ENCODE results near the gene ZNF599.
"Not testable (repeated sequence)": the region's sequence is repeated elsewhere in the genome, so short reads cannot be mapped to it uniquely, and the experiment has no call there.

Gene ZNF599

DNA sequence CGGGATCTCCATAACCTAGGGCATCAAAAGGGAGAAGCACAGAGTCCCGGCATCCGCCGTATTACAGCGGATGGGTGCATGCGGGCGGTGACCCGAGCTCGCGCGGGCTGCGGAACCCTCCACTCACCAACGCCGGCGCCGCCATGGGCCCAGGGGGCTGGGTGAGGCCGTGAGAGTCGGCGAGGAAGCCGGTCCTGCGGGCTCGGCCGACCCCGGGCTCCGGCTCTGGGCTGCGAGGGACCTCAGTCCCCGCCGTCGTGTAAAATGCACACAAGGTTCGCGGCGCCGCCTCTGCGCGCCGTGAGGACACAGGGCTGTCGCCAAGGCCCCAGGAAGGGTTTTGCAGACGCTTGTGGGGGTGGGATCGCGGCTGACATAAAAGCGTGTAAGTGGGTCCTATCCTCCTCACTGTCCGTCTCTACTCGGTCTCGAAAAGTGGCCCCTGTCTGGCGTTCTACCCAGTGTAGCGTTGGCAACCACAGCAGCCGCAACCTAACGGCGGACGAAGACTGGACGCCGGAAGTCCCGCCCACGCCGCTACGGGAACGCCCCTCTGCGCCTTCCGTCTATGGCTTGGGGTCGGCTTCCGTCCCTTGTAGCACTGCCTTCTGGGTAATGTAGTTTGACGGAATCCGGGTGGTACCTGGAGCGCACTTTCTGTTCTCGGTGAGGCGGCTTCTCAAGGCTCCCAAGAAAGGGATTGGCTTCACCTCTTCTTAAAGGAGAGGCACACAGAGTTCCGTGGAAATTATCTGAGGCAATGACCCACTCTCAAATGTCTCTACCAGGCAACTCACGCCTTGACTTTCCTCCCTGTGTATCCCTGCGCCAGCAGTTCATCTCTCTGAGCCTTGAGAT lies at the start of gene ZNF599:
Gene ZNF599, minus strand, starts transcription at position 519 of the 858 bp plus-strand sequence. Its CDS starts 374 bp downstream, at position 145.
- DNase-seq, result peak; percentile 91 to 96 (median 95)

DNA sequence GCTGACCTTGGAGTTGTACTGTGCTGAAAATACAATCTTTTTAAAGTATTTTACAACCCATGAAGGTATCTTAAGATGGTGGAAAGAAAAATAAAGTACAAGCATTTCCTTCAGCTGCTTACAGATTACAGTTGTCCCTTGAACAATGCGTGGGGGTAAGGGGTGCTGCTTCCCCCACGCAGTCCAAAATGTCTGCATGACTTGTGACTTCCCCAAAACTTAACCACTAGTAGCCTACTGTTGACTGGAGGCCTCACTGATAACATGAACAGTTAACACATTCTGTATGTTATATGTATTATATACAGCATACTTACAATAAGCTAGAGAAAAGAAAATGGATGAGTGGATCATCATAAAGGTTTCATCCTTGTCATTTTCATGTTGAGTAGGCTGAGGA lies 45.3 kb upstream of the ZNF599 start:
- DNase-seq, result no peak

DNA sequence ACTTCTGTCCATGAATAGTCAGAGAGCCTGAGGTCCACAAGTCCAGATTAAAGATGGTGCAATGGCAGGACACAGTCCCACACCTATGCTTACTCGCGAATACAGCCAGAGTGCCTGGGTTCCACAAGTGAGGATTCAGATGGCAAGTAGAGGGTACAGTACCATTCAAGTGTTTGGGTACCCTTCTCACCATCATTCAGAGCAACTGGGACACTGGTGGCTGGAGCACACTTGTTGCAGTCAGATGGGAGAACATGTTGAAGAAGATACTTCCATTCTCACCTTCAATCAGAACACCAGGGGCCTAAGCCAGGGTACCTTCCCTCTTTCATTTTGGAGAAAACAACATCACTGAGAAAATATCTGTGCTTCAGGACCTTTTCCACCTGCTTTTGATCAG lies 43.7 kb upstream of the ZNF599 start:
- no peak for DNase-seq

GRCh38 chr19:34808566-34808965 lies 35.6 kb upstream of the ZNF599 start:
- no peak for DNase-seq

GRCh38 chr19:34806976-34807860 lies 34.2 kb upstream of the ZNF599 start:
- no peak for DNase-seq

GRCh38 chr19:34804115-34804514 lies 31.1 kb upstream of the ZNF599 start:
- DNase-seq, result no peak

DNA sequence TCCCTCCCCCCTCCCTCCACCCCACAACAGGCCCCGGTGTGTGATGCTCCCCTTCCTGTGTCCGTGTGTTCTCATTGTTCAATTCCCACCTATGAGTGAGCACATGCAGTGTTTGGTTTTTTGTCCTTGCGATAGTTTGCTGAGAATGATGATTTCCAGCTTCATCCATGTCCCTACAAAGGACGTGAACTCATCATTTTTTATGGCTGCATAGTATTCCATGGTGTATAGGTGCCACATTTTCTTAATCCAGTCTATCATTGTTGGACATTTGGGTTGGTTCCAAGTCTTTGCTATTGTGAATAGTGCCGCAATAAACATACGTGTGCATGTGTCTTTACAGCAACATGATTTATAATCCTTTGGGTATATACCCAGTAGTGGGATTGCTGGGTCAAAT lies 23.9 kb upstream of the ZNF599 start:
- DNase-seq, result not testable (repeated sequence)

DNA sequence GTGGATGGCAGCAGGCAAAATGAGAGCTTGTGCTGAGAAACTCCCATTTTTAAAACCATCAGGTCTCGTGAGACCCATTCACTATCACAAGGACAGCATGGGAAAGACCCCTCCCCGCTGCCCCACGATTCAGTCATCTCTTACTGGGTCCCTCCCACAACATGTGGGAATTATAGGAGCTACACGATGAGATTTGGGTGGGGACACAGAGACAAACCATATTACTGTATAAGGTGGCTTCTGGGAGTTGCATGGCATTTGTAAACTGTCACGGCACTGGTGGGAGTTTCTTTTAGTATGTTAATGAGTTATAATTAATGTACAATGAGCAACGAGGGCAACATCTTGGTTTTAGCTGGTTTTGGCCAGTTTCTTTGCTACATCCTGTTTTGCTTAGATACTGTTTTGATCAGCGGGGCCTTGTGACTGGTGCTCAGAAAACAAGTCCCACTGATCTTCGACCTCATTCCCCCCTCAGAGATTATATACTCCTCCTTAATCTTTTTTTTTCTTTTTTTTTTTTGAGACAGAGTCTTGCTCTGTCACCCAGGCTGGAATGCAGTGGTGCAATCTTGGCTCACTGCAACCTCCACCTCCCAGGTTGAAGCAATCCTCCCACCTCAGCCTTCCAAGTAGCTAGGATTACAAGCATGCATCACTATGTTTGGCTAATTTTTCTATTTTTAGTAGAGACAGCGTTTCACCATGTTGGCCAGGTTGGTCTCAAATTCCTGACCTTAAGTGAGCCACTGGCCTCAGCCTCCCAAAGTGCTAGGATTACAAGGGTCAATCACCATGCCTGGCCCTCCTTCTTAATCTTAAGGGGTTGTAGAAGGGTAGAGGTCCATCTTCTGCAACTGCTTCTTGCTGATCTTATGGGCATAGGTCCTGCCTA lies 21.3 kb upstream of the ZNF599 start:
- DNase-seq, result no peak

GRCh38 chr19:34793565-34793964 lies 20.6 kb upstream of the ZNF599 start:
- DNase-seq, result no peak

GRCh38 chr19:34788074-34788473 lies 15.1 kb upstream of the ZNF599 start:
- DNase-seq, result no peak

GRCh38 chr19:34787059-34787824 lies 14.2 kb upstream of the ZNF599 start:
- DNase-seq, result no peak

- DNase-seq, result no peak
Measured at GRCh38 chr19:34786236-34786635, 13.2 kb upstream of the ZNF599 start.

DNA sequence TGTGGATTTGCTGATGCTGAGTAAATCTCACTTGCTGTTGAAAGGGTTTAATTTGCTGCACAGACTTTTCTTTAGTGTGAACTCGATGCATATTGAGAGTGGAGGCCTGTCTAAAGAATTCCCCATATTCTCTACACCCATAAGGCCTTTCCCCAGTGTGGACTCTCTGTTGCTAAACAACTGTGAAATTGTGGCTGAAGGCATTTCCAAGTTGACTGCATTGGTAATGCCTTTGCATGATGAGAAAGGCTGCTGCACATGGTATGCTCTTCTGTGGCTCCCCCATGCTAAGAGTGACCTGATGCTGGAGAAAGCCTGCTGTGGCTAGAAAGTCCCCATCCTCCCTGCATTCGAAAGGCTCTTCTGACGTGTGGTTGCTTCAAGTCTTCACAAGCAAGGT lies 6.6 kb upstream of the ZNF599 start:
- DNase-seq, result no peak

DNA sequence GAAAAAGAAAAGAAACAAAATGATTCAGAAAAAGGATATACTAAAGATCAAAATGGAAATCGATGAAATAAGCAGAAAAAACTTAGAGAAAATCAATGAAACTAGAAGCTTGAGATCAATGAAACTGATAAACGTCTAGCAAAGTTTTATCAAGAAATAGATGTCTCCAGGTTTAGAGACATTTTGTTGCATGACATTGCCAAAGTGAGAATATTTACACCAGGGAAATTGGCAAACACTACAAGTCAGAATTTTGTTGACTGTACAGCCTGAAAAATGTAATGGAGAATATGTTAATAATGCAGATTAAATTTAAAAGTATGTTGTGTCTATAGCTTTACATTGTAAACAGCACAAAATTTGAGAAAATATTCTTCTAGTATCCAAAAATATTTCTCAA lies 5.3 kb upstream of the ZNF599 start:
- DNase-seq, result no peak

- no peak for DNase-seq
Measured at GRCh38 chr19:34774857-34775256, 1.8 kb upstream of the ZNF599 start.

DNA sequence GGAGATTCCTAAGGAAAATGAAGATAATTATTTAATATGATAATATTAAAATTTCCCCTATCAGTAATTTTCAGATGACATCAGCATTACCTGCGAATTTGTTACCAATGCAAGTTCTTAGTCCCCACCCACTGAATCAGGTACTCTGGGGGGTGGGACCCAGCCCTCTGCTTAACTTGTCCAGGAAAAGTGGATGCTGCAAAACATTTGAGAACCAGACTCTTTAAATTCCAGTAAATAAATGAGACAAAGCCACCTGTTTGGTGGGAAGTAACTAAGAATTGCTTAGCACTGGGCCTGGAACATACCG lies 495 bp upstream of the ZNF599 start:
- no peak for DNase-seq

GRCh38 chr19:34767951-34768350 lies 5.1 kb downstream of the ZNF599 start:
- DNase-seq, result no peak

DNA sequence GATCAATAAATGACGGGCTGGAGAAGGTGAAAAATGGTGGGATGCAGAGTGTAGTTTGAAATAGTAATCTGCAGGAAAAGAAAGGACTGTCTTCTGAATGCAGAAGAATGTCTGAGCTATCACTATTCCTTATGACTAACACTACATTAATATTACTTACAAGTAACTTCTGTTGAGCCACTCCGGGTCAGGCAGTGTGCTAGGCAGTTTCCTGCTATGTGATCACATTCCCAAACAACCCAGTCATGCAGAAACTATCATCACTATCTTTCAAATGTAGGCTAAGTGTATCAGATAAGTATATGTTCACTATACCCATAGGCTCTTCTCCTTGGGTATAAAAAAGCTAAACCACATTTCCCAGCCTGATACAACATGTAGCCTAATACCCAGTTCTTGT lies 6.6 kb downstream of the ZNF599 start:
- DNase-seq, result no peak

DNA sequence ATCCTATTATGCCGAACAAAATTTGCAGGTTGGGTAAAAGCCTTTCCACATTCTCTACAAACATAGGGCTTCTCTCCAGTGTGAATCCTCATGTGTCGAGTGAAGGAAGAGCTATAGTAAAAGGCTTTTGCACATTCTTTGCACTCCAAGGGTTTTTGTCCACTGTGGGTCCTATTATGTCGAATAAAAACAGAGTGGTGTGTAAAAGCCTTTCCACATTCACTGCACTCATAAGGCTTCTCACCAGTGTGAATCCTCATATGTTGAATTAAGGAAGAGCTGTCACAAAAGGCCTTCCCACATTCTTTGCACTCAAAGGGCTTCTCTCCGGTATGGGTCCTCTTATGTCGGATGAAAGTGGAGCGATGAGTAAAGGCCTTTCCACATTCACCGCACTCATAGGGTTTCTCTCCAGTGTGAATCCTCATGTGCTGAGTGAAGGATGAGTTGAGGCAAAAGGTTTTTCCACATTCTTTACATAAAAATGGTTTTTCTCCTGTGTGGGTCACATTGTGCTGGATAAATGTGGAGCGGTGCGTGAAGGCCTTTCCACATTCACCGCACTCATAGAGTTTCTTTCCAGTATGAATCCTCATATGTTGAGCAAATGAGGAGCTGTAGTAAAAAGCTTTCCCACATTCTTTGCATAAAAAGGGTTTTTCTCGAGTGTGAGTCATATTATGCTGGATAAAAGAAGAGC lies 13.6 kb downstream of the ZNF599 start:
- no peak for DNase-seq

DNA sequence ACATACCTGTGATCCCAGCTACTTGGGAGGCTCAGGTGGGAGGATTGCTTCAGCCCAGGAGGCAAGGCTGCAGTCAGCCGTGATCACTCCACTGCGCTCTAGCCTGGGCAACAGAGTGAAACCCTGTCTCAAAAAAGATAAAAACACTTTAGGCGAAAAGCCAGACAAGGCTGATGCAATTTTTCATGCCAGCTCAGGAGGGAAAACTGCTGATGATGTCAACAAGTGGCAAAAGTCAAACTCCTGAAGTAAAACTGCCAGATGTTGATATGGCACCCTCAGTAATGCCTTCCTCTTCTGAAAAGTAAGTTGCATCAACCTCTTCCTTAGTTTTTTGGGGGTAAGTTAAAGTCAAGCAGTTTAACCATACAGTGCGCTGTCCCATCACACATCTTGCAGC lies 15.6 kb downstream of the ZNF599 start:
- no peak for DNase-seq

DNA sequence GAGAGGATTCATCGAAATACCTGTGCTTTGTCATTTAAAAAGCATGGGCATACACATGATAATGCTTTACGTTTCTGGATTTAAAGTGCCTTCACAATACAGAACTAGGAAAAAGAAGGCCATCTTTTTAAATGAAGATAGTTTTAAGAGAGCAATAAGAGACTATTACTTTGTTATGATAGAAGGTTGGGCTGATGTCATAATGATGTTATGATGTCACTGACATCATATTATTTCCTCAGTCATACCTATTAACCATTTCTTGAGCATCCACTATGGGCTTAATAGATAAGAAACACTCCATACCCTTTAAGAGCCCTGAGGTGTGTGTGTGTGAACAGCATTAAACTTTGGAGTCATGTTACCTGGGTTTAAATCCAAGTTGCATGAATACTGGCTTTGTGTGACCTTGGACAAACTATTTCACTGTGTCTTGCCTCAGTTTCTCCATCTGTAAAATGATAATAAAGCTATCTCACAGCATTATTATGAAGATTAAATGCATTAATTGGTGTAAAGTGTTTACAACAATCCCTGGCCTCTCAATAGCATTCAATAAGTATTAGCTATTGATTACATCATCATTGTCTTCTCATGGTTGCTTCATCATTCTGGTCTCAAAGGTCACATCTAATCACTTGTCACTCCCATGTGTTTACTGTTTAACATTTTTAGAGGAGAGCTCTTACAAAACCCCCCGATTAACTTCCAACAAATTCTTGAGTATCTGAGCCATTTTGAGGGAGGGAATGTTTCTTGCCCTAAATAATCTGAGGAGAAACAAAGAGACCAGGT lies 27.9 kb downstream of the ZNF599 start:
- DNase-seq, result no peak
